Measurements from ENCODE around the gene WDR31.
"Not testable (repeated sequence)": the region's sequence is repeated elsewhere in the genome, so short reads cannot be mapped to it uniquely, and the experiment has no call there.

Gene WDR31

DNA sequence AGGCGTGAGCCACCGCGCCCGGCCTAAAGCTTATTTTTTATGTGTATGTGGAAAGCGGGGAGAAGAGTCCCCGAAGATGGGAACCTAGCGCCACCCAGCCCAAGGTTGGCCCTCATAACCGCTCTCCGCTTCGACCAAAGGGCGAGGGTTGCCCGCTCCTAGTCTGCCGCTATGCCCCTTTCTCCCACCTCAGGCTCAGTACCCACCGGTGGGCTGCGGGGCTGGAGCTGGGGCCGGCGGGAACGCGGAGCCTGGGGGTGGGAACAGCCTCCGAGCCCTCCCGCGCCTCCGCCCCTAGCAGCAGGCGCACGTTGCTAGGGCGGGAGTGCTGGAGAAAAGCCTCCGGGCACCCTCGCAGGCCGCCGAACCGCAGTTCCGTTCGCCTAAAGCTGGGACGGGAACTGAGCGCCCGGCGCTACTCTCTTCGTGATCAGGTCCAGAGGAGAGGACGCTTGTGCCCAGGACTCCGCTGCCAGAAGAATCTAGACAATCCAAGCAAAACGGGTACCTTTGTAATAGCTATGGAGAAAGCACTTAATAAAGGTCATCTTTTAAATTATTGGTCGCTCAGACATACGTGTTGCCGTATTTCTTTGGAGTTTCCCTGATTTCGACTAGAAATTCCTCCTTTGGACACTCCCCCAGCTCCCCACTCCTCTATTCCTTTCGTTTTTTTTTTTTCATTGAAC lies at the start of gene WDR31:
Gene WDR31 (minus strand): TSS at position 265 of the 689 bp plus-strand sequence. CDS start 8,253 bp downstream, outside the sequence.
- Histone ChIP-seq H3K9ac (ENCODE audit: low read depth in 1 of 2, low read length in 2 of 2) (peak within 1 kb of the TSS; percentile 38 to 68), H3K4me1 (ENCODE audit: control insufficient read depth in 1 of 2, insufficient read depth in 2 of 2, low read length in 2 of 2) (peaks cover 7 to 15% of the 10 kb centered on the region in 2 donors), H3K36me3 (ENCODE audit: control insufficient read depth in 1 of 2, insufficient read depth in 2 of 2, low read length in 2 of 2) (no peaks in the 10 kb centered on the region), H3K27me3 (ENCODE audit: control insufficient read depth in 1 of 2, insufficient read depth in 2 of 2, low read length in 2 of 2) (no peaks in the 10 kb centered on the region), H3K4me3 (ENCODE audit: low read depth in 1 of 2, low read length in 2 of 2) (peak within 1 kb of the TSS; percentile 80 to 83), H3K27ac (ENCODE audit: low read depth, low read length) (no peak within 1 kb of the TSS), H3K9me3 (ENCODE audit: control insufficient read depth in 1 of 2, low read length in 2 of 2) (no peaks in the 10 kb centered on the region)

DNA sequence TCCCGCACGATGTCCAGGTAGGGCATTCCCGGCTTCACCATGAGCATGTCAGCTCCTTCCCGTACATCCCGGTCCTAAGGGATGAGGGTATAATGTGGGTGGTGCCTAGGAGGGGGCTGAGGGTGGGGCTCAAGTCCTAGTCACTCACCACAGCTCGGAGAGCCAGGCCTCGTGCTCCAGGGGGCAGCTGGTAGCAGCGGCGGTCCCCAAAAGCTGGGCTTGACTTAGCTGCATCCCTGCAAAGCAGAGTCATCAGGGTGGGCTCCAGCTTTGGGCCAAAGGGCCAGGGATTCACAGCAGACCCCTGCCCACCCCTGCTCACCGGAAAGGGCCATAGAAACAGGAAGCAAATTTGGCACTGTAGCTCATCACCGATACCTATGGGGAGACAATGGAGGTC lies 49.4 kb upstream of the WDR31 start:
- Histone ChIP-seq H3K4me1 (ENCODE audit: control insufficient read depth in 1 of 2, insufficient read depth in 2 of 2, low read length in 2 of 2) (peaks cover 35 to 38% of the 10 kb centered on the region in 2 donors), H3K27ac (ENCODE audit: low read depth, low read length) (no peak overlapping the region), H3K9me3 (ENCODE audit: control insufficient read depth in 1 of 2, low read length in 2 of 2) (no peaks in the 10 kb centered on the region), H3K27me3 (ENCODE audit: control insufficient read depth in 1 of 2, insufficient read depth in 2 of 2, low read length in 2 of 2) (no peaks in the 10 kb centered on the region), H3K36me3 (ENCODE audit: control insufficient read depth in 1 of 2, insufficient read depth in 2 of 2, low read length in 2 of 2) (peaks cover 28 to 59% of the 10 kb centered on the region in 2 donors), H3K9ac (ENCODE audit: low read depth in 1 of 2, low read length in 2 of 2) (no peak overlapping the region), H3K4me3 (ENCODE audit: low read depth in 1 of 2, low read length in 2 of 2) (no peak overlapping the region)

DNA sequence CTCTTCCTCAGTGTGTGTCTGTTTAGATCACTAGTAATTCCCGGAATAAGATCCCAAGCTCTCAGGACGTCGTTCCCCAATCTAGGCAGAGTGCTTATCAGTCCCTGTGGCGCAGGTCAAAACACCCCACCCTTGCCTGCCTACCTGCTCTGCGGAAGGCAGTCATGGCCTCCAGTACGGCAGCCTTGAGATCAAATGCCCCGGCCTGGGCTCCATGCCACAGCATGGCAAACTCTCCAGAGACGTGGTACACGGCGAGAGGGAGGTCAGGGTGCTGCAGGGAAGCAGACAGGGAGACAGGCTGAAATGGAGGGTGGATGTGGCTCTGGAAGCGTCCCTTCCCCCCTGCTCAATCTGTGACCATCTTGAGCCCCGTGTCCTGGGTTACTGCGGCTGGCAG lies 48.8 kb upstream of the WDR31 start:
- H3K9ac ChIP-seq (ENCODE audit: low read depth in 1 of 2, low read length in 2 of 2) = no peak overlapping the region
- H3K27ac ChIP-seq (ENCODE audit: low read depth, low read length) = no peak overlapping the region
- H3K27me3 ChIP-seq (ENCODE audit: control insufficient read depth in 1 of 2, insufficient read depth in 2 of 2, low read length in 2 of 2) = no peaks in the 10 kb centered on the region
- H3K4me1 ChIP-seq (ENCODE audit: control insufficient read depth in 1 of 2, insufficient read depth in 2 of 2, low read length in 2 of 2) = peaks cover 35 to 41% of the 10 kb centered on the region in 2 donors
- peaks cover 28 to 59% of the 10 kb centered on the region in 2 donors for H3K36me3 ChIP-seq (ENCODE audit: control insufficient read depth in 1 of 2, insufficient read depth in 2 of 2, low read length in 2 of 2)
- H3K4me3 ChIP-seq (ENCODE audit: low read depth in 1 of 2, low read length in 2 of 2) = no peak overlapping the region
- H3K9me3 ChIP-seq (ENCODE audit: control insufficient read depth in 1 of 2, low read length in 2 of 2) = no peaks in the 10 kb centered on the region

DNA sequence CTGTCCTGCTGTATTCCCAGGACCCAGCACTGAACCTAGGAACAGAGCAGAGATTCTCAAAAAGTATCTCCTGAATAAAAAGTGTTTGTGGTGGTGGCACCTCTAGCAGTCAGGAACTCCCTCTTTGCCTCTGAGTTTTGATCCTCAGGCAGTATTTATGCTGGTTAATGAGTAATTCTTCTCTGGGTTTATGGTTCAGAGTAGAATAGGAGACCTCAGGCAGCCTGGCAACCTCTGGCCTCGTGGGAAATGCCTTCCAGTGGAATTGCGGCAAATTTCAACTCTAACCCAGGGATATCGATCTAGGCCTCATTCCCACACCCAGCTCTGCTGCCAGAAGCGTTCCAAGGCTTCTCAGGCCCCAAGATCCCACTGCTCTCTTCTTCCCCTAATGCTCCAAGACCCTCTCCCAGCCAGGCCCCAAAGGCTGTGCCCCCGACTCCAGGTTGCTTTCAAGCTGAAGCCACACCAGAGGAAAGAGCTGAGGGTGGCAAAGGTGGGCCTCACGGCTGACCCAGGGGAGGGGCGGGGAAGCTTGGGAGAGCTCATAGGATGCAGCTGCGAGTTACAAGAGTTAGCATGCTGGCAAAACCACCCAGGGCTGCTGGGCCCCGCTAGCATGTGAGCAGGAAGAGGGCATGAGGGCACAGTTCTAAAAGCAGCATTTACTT lies 47.6 kb upstream of the WDR31 start:
- Histone ChIP-seq H3K9me3 (ENCODE audit: control insufficient read depth in 1 of 2, low read length in 2 of 2) (no peaks in the 10 kb centered on the region), H3K27me3 (ENCODE audit: control insufficient read depth in 1 of 2, insufficient read depth in 2 of 2, low read length in 2 of 2) (no peaks in the 10 kb centered on the region), H3K4me1 (ENCODE audit: control insufficient read depth in 1 of 2, insufficient read depth in 2 of 2, low read length in 2 of 2) (peaks cover 35 to 41% of the 10 kb centered on the region in 2 donors), H3K36me3 (ENCODE audit: control insufficient read depth in 1 of 2, insufficient read depth in 2 of 2, low read length in 2 of 2) (peaks cover 28 to 52% of the 10 kb centered on the region in 2 donors), H3K9ac (ENCODE audit: low read depth in 1 of 2, low read length in 2 of 2) (peak overlapping the region in 1 of 2 donors; percentile 0), H3K27ac (ENCODE audit: low read depth, low read length) (peak overlapping the region; percentile 57), H3K4me3 (ENCODE audit: low read depth in 1 of 2, low read length in 2 of 2) (peak overlapping the region; percentile 6 to 8)

DNA sequence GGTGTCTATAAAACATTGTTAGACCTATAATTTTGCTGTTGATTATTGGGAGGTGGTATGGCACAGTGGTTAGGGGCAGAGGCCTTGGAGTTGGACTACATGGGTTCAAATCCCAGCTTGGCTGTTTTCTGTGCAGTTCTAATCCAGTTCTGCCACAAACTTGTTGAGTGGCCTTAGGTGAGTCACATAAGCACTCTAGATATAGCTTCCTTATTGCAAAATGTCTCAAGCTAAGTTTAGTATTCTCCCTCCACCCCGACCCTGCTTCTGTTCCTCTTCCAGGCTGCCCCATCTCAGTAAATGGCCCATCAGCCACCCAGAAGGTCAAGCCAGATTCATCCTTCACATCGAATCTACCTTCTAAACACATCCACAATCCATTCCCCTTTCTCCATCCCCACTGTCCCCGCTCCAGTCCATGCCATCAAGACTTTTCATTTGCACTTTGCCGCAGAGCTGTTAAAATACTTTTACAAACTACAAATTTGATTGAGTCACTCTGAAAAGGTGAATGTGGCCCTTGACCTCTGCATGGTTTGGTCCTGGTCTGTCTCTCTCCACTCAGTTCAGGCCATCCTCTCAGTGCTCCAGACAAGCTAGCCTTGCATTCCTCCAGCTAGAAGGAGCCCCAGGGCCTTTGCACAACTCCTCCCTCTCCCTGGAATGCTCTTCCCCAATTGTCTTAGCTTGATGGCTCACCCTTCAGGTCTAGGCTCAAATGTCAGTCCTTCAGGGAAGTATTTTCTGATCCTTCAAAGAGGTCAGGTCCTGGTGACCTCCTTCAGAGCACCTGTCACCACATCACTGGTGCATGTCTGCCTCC lies 46.7 kb upstream of the WDR31 start:
- H3K4me1 ChIP-seq (ENCODE audit: control insufficient read depth in 1 of 2, insufficient read depth in 2 of 2, low read length in 2 of 2) = peaks cover 35 to 41% of the 10 kb centered on the region in 2 donors
- no peaks in the 10 kb centered on the region for H3K27me3 ChIP-seq (ENCODE audit: control insufficient read depth in 1 of 2, insufficient read depth in 2 of 2, low read length in 2 of 2)
- no peak overlapping the region for H3K9ac ChIP-seq (ENCODE audit: low read depth in 1 of 2, low read length in 2 of 2)
- peaks cover 21 to 43% of the 10 kb centered on the region in 2 donors for H3K36me3 ChIP-seq (ENCODE audit: control insufficient read depth in 1 of 2, insufficient read depth in 2 of 2, low read length in 2 of 2)
- H3K27ac ChIP-seq (ENCODE audit: low read depth, low read length) = peak overlapping the region; percentile 57
- H3K9me3 ChIP-seq (ENCODE audit: control insufficient read depth in 1 of 2, low read length in 2 of 2) = no peaks in the 10 kb centered on the region
- H3K4me3 ChIP-seq (ENCODE audit: low read depth in 1 of 2, low read length in 2 of 2) = peak overlapping the region; percentile 6 to 29

DNA sequence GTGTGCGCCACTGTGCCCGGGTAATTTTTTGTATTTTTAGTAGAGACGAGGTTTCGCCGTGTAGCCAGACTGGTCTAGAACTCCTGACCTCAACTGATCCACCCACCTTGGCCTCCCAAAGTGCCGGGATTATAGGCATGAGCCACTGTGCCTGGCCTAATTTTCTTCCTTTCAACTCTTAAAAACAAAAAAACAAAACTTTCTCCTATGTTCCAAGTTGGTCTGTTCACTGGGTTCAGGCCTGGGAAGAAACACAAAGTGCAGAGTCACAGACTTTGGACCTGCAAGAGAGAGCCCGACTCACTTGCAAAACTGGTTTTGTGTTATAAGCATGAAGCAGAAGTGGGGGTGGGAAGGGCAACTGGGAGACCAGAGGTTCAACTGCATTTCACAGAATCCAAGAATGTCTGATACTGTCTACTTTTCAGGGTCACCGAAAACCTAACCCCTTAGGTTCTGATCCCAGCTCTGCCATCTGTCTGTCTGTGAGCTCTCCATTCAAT lies 41.9 kb upstream of the WDR31 start:
- Histone ChIP-seq H3K4me1 (ENCODE audit: control insufficient read depth in 1 of 2, insufficient read depth in 2 of 2, low read length in 2 of 2) (peaks cover 31 to 34% of the 10 kb centered on the region in 2 donors), H3K9ac (ENCODE audit: low read depth in 1 of 2, low read length in 2 of 2) (no peak overlapping the region), H3K9me3 (ENCODE audit: control insufficient read depth in 1 of 2, low read length in 2 of 2) (no peaks in the 10 kb centered on the region), H3K27me3 (ENCODE audit: control insufficient read depth in 1 of 2, insufficient read depth in 2 of 2, low read length in 2 of 2) (no peaks in the 10 kb centered on the region), H3K27ac (ENCODE audit: low read depth, low read length) (no peak overlapping the region), H3K36me3 (ENCODE audit: control insufficient read depth in 1 of 2, insufficient read depth in 2 of 2, low read length in 2 of 2) (peaks cover 0 to 7% of the 10 kb centered on the region in 2 donors), H3K4me3 (ENCODE audit: low read depth in 1 of 2, low read length in 2 of 2) (peak overlapping the region in 1 of 2 donors; percentile 36)

GRCh38 chr9:113381441-113381840 lies 41.4 kb upstream of the WDR31 start:
- not testable (repeated sequence) for H3K36me3 ChIP-seq (ENCODE audit: control insufficient read depth in 1 of 2, insufficient read depth in 2 of 2, low read length in 2 of 2); H3K27me3 ChIP-seq (ENCODE audit: control insufficient read depth in 1 of 2, insufficient read depth in 2 of 2, low read length in 2 of 2); H3K9ac ChIP-seq (ENCODE audit: low read depth in 1 of 2, low read length in 2 of 2); H3K9me3 ChIP-seq (ENCODE audit: control insufficient read depth in 1 of 2, low read length in 2 of 2); H3K4me3 ChIP-seq (ENCODE audit: low read depth in 1 of 2, low read length in 2 of 2); H3K27ac ChIP-seq (ENCODE audit: low read depth, low read length)
- peaks cover 26 to 29% of the 10 kb centered on the region in 2 donors for H3K4me1 ChIP-seq (ENCODE audit: control insufficient read depth in 1 of 2, insufficient read depth in 2 of 2, low read length in 2 of 2)

DNA sequence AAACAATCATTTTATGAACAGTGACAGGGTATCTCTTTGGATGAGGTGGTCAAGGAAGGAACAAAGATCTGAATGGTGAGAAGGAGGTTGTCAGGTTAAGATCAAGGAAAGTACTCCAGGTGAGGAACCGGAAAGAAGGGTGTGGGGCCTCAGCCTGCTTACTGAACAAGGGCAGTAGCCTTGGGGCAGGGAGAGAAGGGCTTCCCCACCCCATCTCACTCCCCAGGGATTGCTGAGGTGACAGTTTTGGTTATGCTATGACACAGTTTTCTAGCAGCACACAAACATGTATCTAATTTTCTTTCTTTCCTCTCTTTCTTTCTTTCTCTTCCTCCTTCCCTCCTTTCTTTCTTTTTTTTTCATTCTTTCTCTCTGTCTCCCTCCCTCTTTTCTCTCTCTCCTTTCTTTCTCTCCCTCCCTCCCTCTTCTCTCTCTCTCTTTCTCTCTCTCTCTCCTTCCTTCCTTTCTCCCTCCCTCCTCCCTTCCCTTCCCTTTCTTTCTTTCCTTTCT lies 40.8 kb upstream of the WDR31 start:
- no peak overlapping the region for H3K27ac ChIP-seq (ENCODE audit: low read depth, low read length)
- H3K27me3 ChIP-seq (ENCODE audit: control insufficient read depth in 1 of 2, insufficient read depth in 2 of 2, low read length in 2 of 2) = no peaks in the 10 kb centered on the region
- H3K9me3 ChIP-seq (ENCODE audit: control insufficient read depth in 1 of 2, low read length in 2 of 2) = no peaks in the 10 kb centered on the region
- H3K9ac ChIP-seq (ENCODE audit: low read depth in 1 of 2, low read length in 2 of 2) = no peak overlapping the region
- H3K4me3 ChIP-seq (ENCODE audit: low read depth in 1 of 2, low read length in 2 of 2) = peak overlapping the region in 1 of 2 donors; percentile 35
- peaks cover 0 to 5% of the 10 kb centered on the region in 2 donors for H3K36me3 ChIP-seq (ENCODE audit: control insufficient read depth in 1 of 2, insufficient read depth in 2 of 2, low read length in 2 of 2)
- peaks cover 24 to 25% of the 10 kb centered on the region in 2 donors for H3K4me1 ChIP-seq (ENCODE audit: control insufficient read depth in 1 of 2, insufficient read depth in 2 of 2, low read length in 2 of 2)

- not testable (repeated sequence) for H3K4me3 ChIP-seq (ENCODE audit: low read depth in 1 of 2, low read length in 2 of 2); H3K27ac ChIP-seq (ENCODE audit: low read depth, low read length); H3K36me3 ChIP-seq (ENCODE audit: control insufficient read depth in 1 of 2, insufficient read depth in 2 of 2, low read length in 2 of 2); H3K27me3 ChIP-seq (ENCODE audit: control insufficient read depth in 1 of 2, insufficient read depth in 2 of 2, low read length in 2 of 2); H3K9me3 ChIP-seq (ENCODE audit: control insufficient read depth in 1 of 2, low read length in 2 of 2); H3K9ac ChIP-seq (ENCODE audit: low read depth in 1 of 2, low read length in 2 of 2)
- peaks cover 29 to 34% of the 10 kb centered on the region in 2 donors for H3K4me1 ChIP-seq (ENCODE audit: control insufficient read depth in 1 of 2, insufficient read depth in 2 of 2, low read length in 2 of 2)
Observed at GRCh38 chr9:113379829-113380210, 39.7 kb upstream of the WDR31 start.
